ENCODE measurements around the gene CIC. TPM values are rescaled to one million over a fixed set of nuclear protein-coding genes. Genes with fewer than 3 reads are reported as not detected.
"Not testable (repeated sequence)": the region's sequence is repeated elsewhere in the genome, so short reads cannot be mapped to it uniquely, and the experiment has no call there.

The CIC gene
- total RNA-seq, 1 donor from 2014 or later: 115 TPM

DNA sequence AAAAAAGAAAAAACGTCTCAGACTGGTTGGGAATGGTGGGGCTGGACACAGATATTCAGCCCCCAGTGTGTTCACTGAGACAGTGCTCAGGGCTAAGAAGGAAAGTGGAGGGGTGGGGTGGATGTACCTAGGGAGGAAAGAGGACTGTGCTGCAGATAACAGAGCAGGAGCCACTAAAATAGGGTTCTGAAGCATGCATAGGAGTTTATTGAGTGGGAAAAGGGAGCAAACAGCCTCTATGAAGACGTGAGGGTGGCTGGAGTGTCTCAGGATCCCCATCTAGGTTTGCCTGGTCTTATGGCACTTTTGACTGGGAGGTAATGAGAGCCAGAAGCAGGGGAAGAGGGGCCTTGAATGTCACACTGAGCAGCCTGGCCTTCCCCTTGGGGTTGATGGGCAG is 59.8 kb downstream of the CIC start:
- H3K27ac Mint-ChIP-seq (ENCODE audit: unreplicated experiment): no peak overlapping the region
- no peak for DNase-seq (ENCODE audit: extremely low spot score, unreplicated experiment)
- no peaks in the 10 kb centered on the region for H3K36me3 Mint-ChIP-seq (ENCODE audit: unreplicated experiment)
- TF ChIP-seq, protein P1, sequence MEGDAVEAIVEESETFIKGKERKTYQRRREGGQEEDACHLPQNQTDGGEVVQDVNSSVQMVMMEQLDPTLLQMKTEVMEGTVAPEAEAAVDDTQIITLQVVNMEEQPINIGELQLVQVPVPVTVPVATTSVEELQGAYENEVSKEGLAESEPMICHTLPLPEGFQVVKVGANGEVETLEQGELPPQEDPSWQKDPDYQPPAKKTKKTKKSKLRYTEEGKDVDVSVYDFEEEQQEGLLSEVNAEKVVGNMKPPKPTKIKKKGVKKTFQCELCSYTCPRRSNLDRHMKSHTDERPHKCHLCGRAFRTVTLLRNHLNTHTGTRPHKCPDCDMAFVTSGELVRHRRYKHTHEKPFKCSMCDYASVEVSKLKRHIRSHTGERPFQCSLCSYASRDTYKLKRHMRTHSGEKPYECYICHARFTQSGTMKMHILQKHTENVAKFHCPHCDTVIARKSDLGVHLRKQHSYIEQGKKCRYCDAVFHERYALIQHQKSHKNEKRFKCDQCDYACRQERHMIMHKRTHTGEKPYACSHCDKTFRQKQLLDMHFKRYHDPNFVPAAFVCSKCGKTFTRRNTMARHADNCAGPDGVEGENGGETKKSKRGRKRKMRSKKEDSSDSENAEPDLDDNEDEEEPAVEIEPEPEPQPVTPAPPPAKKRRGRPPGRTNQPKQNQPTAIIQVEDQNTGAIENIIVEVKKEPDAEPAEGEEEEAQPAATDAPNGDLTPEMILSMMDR (IDR thresholded peaks at IDR 0.05): no peak
- H3K4me1 Mint-ChIP-seq (ENCODE audit: unreplicated experiment): peaks cover 34% of the 10 kb centered on the region
- no peaks in the 10 kb centered on the region for H3K9me3 Mint-ChIP-seq (ENCODE audit: unreplicated experiment)
- H3K27me3 Mint-ChIP-seq (ENCODE audit: unreplicated experiment): peaks cover 6% of the 10 kb centered on the region
- H3K4me3 Mint-ChIP-seq (ENCODE audit: unreplicated experiment): no peak overlapping the region

DNA sequence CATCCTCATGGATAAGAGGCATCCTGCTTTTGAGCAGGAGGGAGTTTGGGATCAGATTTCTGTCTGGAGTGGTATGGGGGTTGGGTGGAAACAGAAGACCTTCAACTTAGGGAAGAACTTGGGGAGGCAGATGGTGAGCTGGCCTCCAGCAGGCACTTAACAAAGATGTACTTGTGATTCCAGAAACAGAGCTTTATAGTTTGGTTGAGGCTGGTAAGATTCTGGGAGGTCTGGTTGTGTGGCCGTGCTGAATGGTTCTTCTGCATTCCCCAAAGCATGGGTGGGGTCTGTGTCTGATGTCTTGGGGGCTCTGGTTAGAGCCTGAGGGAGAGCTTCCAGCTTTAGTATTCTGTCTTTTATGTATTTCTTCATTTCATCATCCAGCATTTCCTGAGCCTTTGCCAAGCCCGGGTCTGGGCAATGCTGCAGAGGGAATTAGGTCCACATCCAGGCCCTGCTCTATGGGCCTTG is 61.2 kb downstream of the CIC start:
- peaks cover 29% of the 10 kb centered on the region for H3K4me1 Mint-ChIP-seq (ENCODE audit: unreplicated experiment)
- DNase-seq (ENCODE audit: extremely low spot score, unreplicated experiment): no peak
- no peak overlapping the region for H3K27ac Mint-ChIP-seq (ENCODE audit: unreplicated experiment)
- H3K9me3 Mint-ChIP-seq (ENCODE audit: unreplicated experiment): no peaks in the 10 kb centered on the region
- H3K36me3 Mint-ChIP-seq (ENCODE audit: unreplicated experiment): no peaks in the 10 kb centered on the region
- H3K4me3 Mint-ChIP-seq (ENCODE audit: unreplicated experiment): no peak overlapping the region
- TF ChIP-seq, protein P1 (IDR thresholded peaks at IDR 0.05): no peak
- H3K27me3 Mint-ChIP-seq (ENCODE audit: unreplicated experiment): no peaks in the 10 kb centered on the region

DNA sequence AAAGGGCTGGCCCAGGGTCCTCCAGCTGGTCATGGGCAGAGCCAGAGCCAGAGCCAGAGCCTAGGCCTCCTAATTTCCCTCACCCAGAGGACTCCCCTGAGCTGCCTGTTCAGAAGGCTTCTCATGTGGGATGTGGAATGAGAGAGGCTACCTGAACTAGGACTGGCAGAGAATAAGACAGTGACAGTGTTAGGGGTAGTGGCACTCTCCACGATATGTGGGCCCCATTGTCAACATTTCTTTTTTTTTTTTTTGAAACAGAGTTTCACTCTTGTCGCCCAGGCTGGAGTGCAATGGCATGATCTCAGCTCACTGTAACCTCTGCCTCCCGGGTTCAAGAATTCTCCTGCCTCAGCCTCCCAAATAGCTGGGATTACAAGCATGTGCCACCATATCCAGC is 62.3 kb downstream of the CIC start:
- H3K4me3 Mint-ChIP-seq (ENCODE audit: unreplicated experiment); H3K9me3 Mint-ChIP-seq (ENCODE audit: unreplicated experiment); DNase-seq (ENCODE audit: extremely low spot score, unreplicated experiment); H3K27ac Mint-ChIP-seq (ENCODE audit: unreplicated experiment); H3K27me3 Mint-ChIP-seq (ENCODE audit: unreplicated experiment); H3K36me3 Mint-ChIP-seq (ENCODE audit: unreplicated experiment): not testable (repeated sequence)
- peaks cover 27% of the 10 kb centered on the region for H3K4me1 Mint-ChIP-seq (ENCODE audit: unreplicated experiment)

DNA sequence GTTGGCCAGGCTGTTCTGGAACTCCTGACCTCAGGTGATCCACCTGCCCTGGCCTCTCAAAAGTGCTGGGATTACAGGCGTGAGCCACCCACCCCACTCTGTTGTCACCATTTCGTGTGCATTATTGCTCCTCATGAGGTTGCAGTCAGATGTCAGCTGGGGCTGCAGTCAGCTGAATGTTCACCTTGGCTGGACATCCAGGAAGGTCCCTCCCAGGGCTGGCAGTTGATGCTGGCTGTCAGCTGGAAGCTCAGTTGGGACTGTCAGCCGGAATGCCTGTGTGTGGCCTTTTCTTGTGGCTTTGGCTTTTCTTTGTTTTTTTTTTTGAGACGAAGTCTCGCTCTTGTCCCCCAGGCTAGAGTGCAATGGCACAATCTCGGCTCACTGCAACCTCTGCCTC is 63.0 kb downstream of the CIC start:
- Mint-ChIP-seq H3K4me3 (ENCODE audit: unreplicated experiment) (no peak overlapping the region), H3K9me3 (ENCODE audit: unreplicated experiment) (no peaks in the 10 kb centered on the region), H3K4me1 (ENCODE audit: unreplicated experiment) (peaks cover 20% of the 10 kb centered on the region), H3K27ac (ENCODE audit: unreplicated experiment) (no peak overlapping the region), H3K27me3 (ENCODE audit: unreplicated experiment) (no peaks in the 10 kb centered on the region), H3K36me3 (ENCODE audit: unreplicated experiment) (no peaks in the 10 kb centered on the region)
- DNase-seq (ENCODE audit: extremely low spot score, unreplicated experiment): no peak
- TF ChIP-seq, protein P1 (IDR thresholded peaks at IDR 0.05): no peak

DNA sequence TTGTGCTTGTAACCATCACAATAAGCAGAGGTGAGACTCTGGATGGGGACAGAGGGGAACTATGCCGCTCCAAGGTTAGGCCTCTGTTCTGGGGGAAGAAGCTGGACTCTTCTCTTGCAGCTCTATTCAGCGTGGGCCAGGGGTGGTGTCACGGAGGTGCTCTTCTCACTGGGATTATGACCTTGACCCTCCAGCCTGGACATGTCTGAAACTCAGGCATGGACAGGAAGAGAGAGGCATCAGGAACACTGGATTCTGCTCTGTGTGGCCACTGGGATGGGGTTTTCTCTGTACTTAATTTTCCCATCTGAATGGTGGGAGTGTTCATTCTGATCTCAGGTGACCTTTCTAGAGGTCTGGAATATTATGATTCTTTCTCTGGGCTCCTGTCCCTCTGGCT is 64.0 kb downstream of the CIC start:
- no peak overlapping the region for H3K4me3 Mint-ChIP-seq (ENCODE audit: unreplicated experiment)
- peaks cover 4% of the 10 kb centered on the region for H3K36me3 Mint-ChIP-seq (ENCODE audit: unreplicated experiment)
- H3K27me3 Mint-ChIP-seq (ENCODE audit: unreplicated experiment): no peaks in the 10 kb centered on the region
- no peak overlapping the region for H3K27ac Mint-ChIP-seq (ENCODE audit: unreplicated experiment)
- DNase-seq (ENCODE audit: extremely low spot score, unreplicated experiment): no peak
- peaks cover 13% of the 10 kb centered on the region for H3K4me1 Mint-ChIP-seq (ENCODE audit: unreplicated experiment)
- TF ChIP-seq, protein P1 (IDR thresholded peaks at IDR 0.05): no peak
- H3K9me3 Mint-ChIP-seq (ENCODE audit: unreplicated experiment): no peaks in the 10 kb centered on the region
